H9 (cell line): ENCODE data around the gene TRUB1. TPM values are rescaled to one million over a fixed set of nuclear protein-coding genes. Genes with fewer than 3 reads are reported as not detected.

ENCODE experiments used
- DNase-seq: peaks from one replicate; pipeline ENCODE4 v3.0.0-alpha.2; 2017
- H2AFZ ChIP-seq: one replicate; pipeline ENCODE4 v1.6.1; 2013; ENCODE audit warnings: mild to moderate bottlenecking, low read length, control low read depth, moderate library complexity
- H2AK5ac ChIP-seq: 2 replicates; pipeline ENCODE4 v1.6.1; 2013; ENCODE audit warnings: low read length, control low read depth, mixed read lengths; ENCODE audit not compliant: insufficient read length
- H2BK120ac ChIP-seq: one replicate; pipeline ENCODE4 v1.6.1; 2013; ENCODE audit warnings: low read depth, mild to moderate bottlenecking, low read length, control low read depth, inconsistent platforms; ENCODE audit not compliant: poor library complexity, severe bottlenecking
- H2BK12ac ChIP-seq: 2 replicates; pipeline ENCODE4 v1.6.1; 2013; ENCODE audit warnings: low read length, control low read depth, mixed read lengths, low read depth; ENCODE audit not compliant: insufficient read length
- H2BK15ac ChIP-seq: 2 replicates; pipeline ENCODE4 v1.6.1; 2013; ENCODE audit warnings: low read depth, low read length, control low read depth
- H2BK20ac ChIP-seq: one replicate; pipeline ENCODE4 v1.6.1; 2013; ENCODE audit warnings: low read depth, mild to moderate bottlenecking, low read length, control low read depth, inconsistent platforms; ENCODE audit not compliant: poor library complexity, severe bottlenecking
- H2BK5ac ChIP-seq: 2 replicates; pipeline ENCODE4 v1.6.1; 2013; ENCODE audit warnings: low read length, control low read depth, mixed read lengths; ENCODE audit not compliant: insufficient read length
- H3K14ac ChIP-seq: 2 replicates; pipeline ENCODE4 v1.6.1; 2013; ENCODE audit warnings: low read length, control low read depth; ENCODE audit not compliant: insufficient read depth
- H3K18ac ChIP-seq: 2 replicates; pipeline ENCODE4 v1.6.1; 2013; ENCODE audit warnings: low read depth, mild to moderate bottlenecking, mixed read lengths, low read length, control low read depth; ENCODE audit not compliant: insufficient read length
- H3K23ac ChIP-seq: 2 replicates; pipeline ENCODE4 v1.6.1; 2013; ENCODE audit warnings: low read length, control low read depth, mixed read lengths, low read depth; ENCODE audit not compliant: insufficient read length
- H3K23me2 ChIP-seq: 2 replicates; pipeline ENCODE4 v1.6.1; 2013; ENCODE audit warnings: low read depth, mild to moderate bottlenecking, mixed read lengths, low read length, control low read depth; ENCODE audit not compliant: insufficient read length, poor library complexity, severe bottlenecking
- H3K27ac ChIP-seq: 2 replicates; pipeline ENCODE4 v1.5.1; 2013; ENCODE audit warnings: low read length, control low read depth, mixed read lengths, low read depth; ENCODE audit not compliant: insufficient read length
- H3K27me3 ChIP-seq: 2 replicates; pipeline ENCODE4 v1.6.1; 2013; ENCODE audit warnings: low read length, control low read depth, inconsistent platforms; ENCODE audit not compliant: insufficient read depth
- H3K4ac ChIP-seq: 2 replicates; pipeline ENCODE4 v1.6.1; 2013; ENCODE audit warnings: low read depth, mild to moderate bottlenecking, control low read depth, inconsistent platforms, low read length, moderate library complexity
- H3K4me1 ChIP-seq: 2 replicates; pipeline ENCODE4 v1.6.1; 2013; ENCODE audit warnings: low read length, control low read depth, inconsistent platforms; ENCODE audit not compliant: insufficient read depth
- H3K4me2 ChIP-seq: 2 replicates; pipeline ENCODE4 v1.6.1; 2013; ENCODE audit warnings: low read length, control low read depth, mixed read lengths; ENCODE audit not compliant: insufficient read length, insufficient read depth
- H3K56ac ChIP-seq: 2 replicates; pipeline ENCODE4 v1.6.1; 2013; ENCODE audit warnings: low read depth, mild to moderate bottlenecking, mixed read lengths, low read length, control low read depth; ENCODE audit not compliant: insufficient read length
- H3K79me1 ChIP-seq: 2 replicates; pipeline ENCODE4 v1.6.1; 2013; ENCODE audit warnings: low read depth, mild to moderate bottlenecking, moderate library complexity, low read length, control low read depth, inconsistent platforms; ENCODE audit not compliant: insufficient read depth, poor library complexity, severe bottlenecking
- H3K79me2 ChIP-seq: 2 replicates; pipeline ENCODE4 v1.6.1; 2013; ENCODE audit warnings: low read length, control low read depth, inconsistent platforms; ENCODE audit not compliant: insufficient read depth
- H3K9ac ChIP-seq: 2 replicates; pipeline ENCODE4 v1.6.1; 2013; ENCODE audit warnings: low read length, control low read depth, mixed read lengths; ENCODE audit not compliant: insufficient read length; ENCODE audit errors: extremely low read depth
- H3K9me3 ChIP-seq: one replicate; pipeline ENCODE4 v1.6.1; 2013; ENCODE audit warnings: low read depth, low read length, inconsistent platforms; ENCODE audit not compliant: control insufficient read depth
- H3T11ph ChIP-seq: one replicate; pipeline ENCODE4 v1.6.1; 2013; ENCODE audit warnings: mild to moderate bottlenecking, low read length, control low read depth, inconsistent platforms
- H4K20me1 ChIP-seq: one replicate; pipeline ENCODE4 v1.6.1; 2013; ENCODE audit not compliant: control insufficient read depth, insufficient read length, insufficient read depth
- H4K5ac ChIP-seq: 2 replicates; pipeline ENCODE4 v1.6.1; 2013; ENCODE audit warnings: low read depth, mild to moderate bottlenecking, mixed read lengths, low read length, control low read depth; ENCODE audit not compliant: insufficient read length
- H4K8ac ChIP-seq: replicated peaks from 2 replicates; pipeline ENCODE4 v1.6.1; 2013; ENCODE audit warnings: low read length, control low read depth, mixed read lengths, low read depth; ENCODE audit not compliant: insufficient read length
- H4K91ac ChIP-seq: 2 replicates; pipeline ENCODE4 v1.6.1; 2013; ENCODE audit warnings: low read depth, mild to moderate bottlenecking, moderate library complexity, mixed read lengths, low read length, control low read depth; ENCODE audit not compliant: insufficient read length
- H3K27ac Mint-ChIP-seq, 3 experiments: 2 replicates in 2 of 3; 3 replicates in 1 of 3; pipeline ENCODE4 v1.8.0; 2020 to 2021; ENCODE audit warnings: mixed read lengths in 3 of 3, mild to moderate bottlenecking in 1 of 3, moderate library complexity in 1 of 3
- H3K27me3 Mint-ChIP-seq: 2 replicates; pipeline ENCODE4 v1.8.0; 2021; ENCODE audit warnings: low read depth, mild to moderate bottlenecking, moderate library complexity, mixed read lengths
- H3K36me3 Mint-ChIP-seq, 3 experiments: 2 replicates in 2 of 3; 3 replicates in 1 of 3; pipeline ENCODE4 v1.8.0; 2020 to 2021; ENCODE audit warnings: low read depth in 3 of 3, mixed read lengths in 3 of 3; ENCODE audit not compliant: insufficient read depth in 1 of 3
- H3K4me1 Mint-ChIP-seq, 2 experiments: 2 replicates each; pipeline ENCODE4 v1.8.0; 2020; ENCODE audit warnings: mixed read lengths in 2 of 2
- H3K4me3 Mint-ChIP-seq, 2 experiments: 2 replicates in 1 of 2; 3 replicates in 1 of 2; pipeline ENCODE4 v1.8.0; 2020 to 2021; ENCODE audit warnings: mild to moderate bottlenecking in 2 of 2, mixed read lengths in 2 of 2, moderate library complexity in 1 of 2
- H3K9me3 Mint-ChIP-seq, 2 experiments: 2 replicates in 1 of 2; 3 replicates in 1 of 2; pipeline ENCODE4 v1.8.0; 2020; ENCODE audit warnings: mild to moderate bottlenecking in 2 of 2, mixed read lengths in 2 of 2, moderate library complexity in 1 of 2
- WGBS: extraction: QIAGEN DNeasy Blood & Tissue Kit; methylation state at CpG from one replicate; pipeline ENCODE4 v1.1.7; 2013; ENCODE audit warnings: missing lambda C conversion rate, low lambda C conversion rate, mixed read lengths; ENCODE audit not compliant: insufficient read length; ENCODE audit errors: extremely low coverage; 5-methylcytosine and 5-hydroxymethylcytosine counted together
- total RNA-seq: library from RNA; stranded (reverse); gene quantifications from 2 replicates; pipeline ENCODE4 v1.2.1, GENCODE V29; 2021
- TF ChIP-seq, protein P1 (sequence below): fragments of 200-600 bp; sonication (generic); conservative IDR thresholded peaks from 3 replicates; pipeline ENCODE4 v1.8.0; 2021; ENCODE audit warnings: antibody characterized with exemption, mild to moderate bottlenecking

TRUB1 gene
- total RNA-seq, 1 experiment from 2014 or later = 20.6 TPM

DNA sequence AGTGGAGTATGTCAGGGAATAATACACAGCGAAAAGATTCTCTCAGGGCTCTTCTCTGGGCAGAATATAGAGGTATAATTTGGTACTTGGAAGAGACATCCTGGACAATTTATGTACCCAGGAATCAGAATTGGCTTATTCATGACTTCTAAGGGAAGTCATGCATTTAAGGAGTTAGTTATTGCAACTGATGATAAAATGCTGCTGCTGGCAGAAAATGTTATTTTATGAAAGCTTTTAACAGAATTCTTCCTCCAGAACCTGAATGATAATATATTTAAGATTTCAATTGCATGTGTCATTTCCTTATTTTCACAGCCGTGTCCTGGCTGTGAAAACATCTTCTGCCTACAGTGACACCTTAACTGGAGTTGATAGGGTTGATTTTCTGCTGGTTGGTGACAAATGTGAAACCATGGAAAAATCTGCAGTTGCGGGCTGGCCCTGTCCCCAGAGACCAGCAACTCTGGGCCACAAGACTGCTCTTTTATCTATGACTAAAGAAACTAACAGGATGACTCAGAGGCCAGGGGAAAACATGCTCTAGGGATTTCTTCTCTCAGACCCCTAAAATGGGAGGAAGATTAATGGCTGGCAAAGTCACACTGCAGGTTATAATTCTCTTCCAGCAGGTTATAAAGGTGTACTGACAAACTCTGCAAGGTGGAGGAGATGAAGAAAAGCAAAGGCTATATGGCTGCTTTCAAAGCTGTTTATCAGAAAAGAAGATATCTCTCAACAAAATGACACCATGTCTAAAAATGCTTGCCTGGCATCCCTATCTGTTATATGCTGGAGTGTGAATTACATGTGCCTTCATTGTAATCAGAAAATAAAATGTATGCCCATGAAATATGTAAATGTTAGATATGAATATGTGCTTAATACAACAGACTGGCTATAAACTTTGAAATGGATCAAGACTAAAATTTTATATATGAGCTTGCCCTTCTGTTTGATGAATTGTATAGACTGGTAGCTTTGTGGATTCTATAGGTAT lies 12.1 kb upstream of the TRUB1 start:
- Histone ChIP-seq H2BK5ac (no peak overlapping the region), H2AFZ (no peak overlapping the region), H3K56ac (no peak overlapping the region), H3K4me2 (no peak overlapping the region), H2BK20ac (no peak overlapping the region), H3K23ac (no peak overlapping the region), H2BK15ac (no peak overlapping the region), H3K4ac (no peak overlapping the region), H4K20me1 (no peaks in the 10 kb centered on the region), H3K79me1 (no peaks in the 10 kb centered on the region), H4K91ac (no peak overlapping the region), H4K8ac (no peak overlapping the region), H3K9ac (no peak overlapping the region), H3K18ac (no peak overlapping the region), H2AK5ac (no peak overlapping the region), H3K9me3 (no peaks in the 10 kb centered on the region), H3T11ph (no peak overlapping the region), H2BK12ac (no peak overlapping the region), H3K14ac (no peak overlapping the region), H3K4me1 (no peaks in the 10 kb centered on the region), H3K23me2 (no peaks in the 10 kb centered on the region), H2BK120ac (no peak overlapping the region), H3K27me3 (no peaks in the 10 kb centered on the region; the same call in 1 of the 2 replicates), H4K5ac (no peak overlapping the region), H3K27ac (no peak overlapping the region), H3K79me2 (no peaks in the 10 kb centered on the region)
- 0 out of 7 replicates have a peak overlapping the region, but pooled peaks of 1 of the 3 experiments have one; percentile 8 for H3K27ac Mint-ChIP-seq
- no peaks in the 10 kb centered on the region for H3K27me3 Mint-ChIP-seq
- H3K36me3 Mint-ChIP-seq = no peaks in the 10 kb centered on the region; a peak in 1 of 7 replicates
- no peak for DNase-seq
- TF ChIP-seq, protein P1, sequence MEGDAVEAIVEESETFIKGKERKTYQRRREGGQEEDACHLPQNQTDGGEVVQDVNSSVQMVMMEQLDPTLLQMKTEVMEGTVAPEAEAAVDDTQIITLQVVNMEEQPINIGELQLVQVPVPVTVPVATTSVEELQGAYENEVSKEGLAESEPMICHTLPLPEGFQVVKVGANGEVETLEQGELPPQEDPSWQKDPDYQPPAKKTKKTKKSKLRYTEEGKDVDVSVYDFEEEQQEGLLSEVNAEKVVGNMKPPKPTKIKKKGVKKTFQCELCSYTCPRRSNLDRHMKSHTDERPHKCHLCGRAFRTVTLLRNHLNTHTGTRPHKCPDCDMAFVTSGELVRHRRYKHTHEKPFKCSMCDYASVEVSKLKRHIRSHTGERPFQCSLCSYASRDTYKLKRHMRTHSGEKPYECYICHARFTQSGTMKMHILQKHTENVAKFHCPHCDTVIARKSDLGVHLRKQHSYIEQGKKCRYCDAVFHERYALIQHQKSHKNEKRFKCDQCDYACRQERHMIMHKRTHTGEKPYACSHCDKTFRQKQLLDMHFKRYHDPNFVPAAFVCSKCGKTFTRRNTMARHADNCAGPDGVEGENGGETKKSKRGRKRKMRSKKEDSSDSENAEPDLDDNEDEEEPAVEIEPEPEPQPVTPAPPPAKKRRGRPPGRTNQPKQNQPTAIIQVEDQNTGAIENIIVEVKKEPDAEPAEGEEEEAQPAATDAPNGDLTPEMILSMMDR = no peak
- no CpG with 5 or more reads among the region's 3 CpGs for WGBS
- no peaks in the 10 kb centered on the region for H3K4me1 Mint-ChIP-seq
- no peak overlapping the region for H3K4me3 Mint-ChIP-seq
- H3K9me3 Mint-ChIP-seq = peaks cover 0 to 3% of the 10 kb centered on the region in 2 experiments; a peak in 3 of 5 replicates
